NT2/D1 (cell line): Measurements from ENCODE around the gene MKS1.

Experiments
- SUZ12 ChIP-seq: IDR thresholded peaks from 2 replicates; pipeline ENCODE4 v1.6.1; 2011; ENCODE audit not compliant: insufficient read length, insufficient read depth; ENCODE audit errors: extremely low read depth
- YY1 ChIP-seq: IDR thresholded peaks from 2 replicates; pipeline ENCODE4 v1.6.1; 2011; ENCODE audit not compliant: insufficient read length, insufficient read depth
- ZNF274 ChIP-seq: IDR thresholded peaks from 2 replicates; pipeline ENCODE4 v1.6.1; 2011; ENCODE audit warnings: mild to moderate bottlenecking, low read depth, low read length

- TF ChIP-seq YY1 (no peak), SUZ12 (no peak), ZNF274 (no peak)
Observed at GRCh38 chr17:58193641-58194255, 25.3 kb downstream of the MKS1 start.
